NCI-H2196 treated with DMSO at 0.1 percent for 48 hours (cell line): ENCODE data around the gene SLCO2A1.

Source experiments
- DNase-seq: peaks from one replicate; lab custom pipeline; 2025; ENCODE audit not compliant: unreplicated experiment; lab: John Stamatoyannopoulos, UW

SLCO2A1 gene

DNA sequence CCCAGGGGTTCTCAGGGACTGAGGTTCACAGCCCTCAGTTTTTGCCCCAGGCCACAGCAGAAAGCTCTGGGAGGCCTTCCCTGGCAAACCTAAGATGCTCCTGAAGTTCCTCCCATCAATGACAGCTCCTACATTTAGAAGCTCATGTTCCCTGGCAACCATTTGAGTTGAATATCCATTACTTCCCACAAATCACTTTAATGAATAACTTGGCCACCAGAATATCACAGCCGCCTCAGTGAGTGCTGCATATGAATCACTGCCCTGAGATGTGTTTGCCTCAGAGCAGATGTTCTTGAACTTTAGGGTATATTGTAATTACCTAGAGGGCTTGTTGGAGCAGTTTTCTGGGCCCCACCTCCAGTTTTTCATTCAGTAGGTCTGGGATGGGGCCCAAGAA is 27.4 kb downstream of the SLCO2A1 start:
- DNase-seq: no peak

DNA sequence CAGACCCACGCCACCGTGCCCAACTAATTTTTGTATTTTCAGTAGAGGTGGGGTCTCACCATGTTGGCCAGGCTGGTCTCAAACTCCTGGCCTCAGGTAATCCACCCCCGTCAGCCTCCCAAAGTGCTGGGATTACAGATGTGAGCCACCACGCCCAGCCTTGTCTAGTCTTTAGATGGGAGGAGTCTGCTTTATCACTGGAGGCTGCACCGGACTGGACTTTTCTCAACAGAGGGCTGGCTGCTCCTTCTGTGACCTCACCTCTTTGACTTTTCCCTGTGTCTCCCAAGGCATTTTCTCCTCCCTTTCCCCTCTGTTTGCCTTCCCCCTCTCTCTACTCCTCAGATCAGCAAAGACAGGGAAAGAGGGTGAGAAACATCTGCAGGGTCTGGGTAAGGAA is 28.5 kb downstream of the SLCO2A1 start:
- DNase-seq: no peak

DNA sequence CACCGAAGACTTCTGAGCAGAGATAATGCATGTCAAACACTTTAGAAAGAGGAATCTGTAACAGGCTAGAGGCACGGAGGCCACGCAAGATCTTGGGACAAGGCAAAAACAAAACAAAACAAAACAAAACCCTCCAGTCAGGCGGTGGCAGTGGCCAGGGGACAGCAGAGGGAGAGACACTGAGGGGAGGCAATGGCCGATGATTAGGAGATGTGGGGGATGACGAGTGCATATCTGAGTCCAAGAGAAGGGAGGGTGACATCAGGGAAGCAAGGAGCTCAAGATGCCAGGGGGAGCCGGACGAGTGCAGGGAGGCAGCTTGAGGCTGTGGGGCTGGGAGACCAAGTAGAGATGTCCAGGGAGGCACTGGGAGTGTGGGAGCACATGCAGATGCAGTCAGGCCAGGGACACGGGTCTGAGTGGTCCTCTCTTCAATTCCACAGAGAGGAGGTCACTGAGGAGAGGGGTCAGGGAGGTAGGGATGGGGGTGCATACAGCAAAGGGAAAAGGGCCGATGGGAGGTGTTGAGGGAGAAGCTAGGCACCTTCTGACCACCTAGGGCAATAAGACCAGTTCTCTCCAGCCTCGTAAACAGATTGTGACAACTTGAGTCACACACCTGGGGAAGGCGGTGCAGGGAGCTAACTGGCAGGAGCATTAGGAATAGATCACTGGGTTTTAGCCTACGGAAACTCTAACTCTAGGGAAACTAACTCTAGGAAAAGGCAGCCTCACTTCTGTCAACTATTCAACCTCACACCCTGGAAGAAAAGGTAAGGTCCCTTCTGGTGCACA is 29.6 kb downstream of the SLCO2A1 start:
- DNase-seq: no peak

DNA sequence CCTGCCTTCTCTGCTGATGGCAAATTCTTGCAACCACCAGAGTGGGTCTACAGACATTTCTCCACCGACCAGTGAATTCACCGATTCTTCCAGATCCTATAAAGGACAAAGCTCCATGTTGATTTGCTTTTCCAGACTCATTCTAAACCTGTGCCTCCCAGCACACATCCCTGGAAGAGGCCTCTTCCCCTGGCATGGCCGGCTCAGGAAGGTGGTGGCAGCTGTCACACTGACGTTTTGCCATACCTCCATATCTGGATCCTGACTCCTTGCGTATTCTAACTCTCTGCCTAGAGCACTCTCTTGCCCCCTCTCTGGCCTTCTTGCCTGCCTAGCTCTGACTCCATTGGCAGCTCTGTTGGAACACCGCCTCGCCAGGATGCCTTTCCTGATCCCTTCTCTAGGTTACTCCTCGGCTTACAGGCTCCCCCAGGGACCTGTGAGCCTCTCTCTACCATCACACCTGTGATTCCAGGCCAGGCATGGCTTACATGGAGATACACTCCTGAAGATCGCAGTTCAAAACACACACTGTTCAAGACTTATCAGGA is 31.0 kb downstream of the SLCO2A1 start:
- DNase-seq: no peak

- DNase-seq: no peak
Observed at GRCh38 chr3:133997871-133998635, 31.7 kb downstream of the SLCO2A1 start.

DNA sequence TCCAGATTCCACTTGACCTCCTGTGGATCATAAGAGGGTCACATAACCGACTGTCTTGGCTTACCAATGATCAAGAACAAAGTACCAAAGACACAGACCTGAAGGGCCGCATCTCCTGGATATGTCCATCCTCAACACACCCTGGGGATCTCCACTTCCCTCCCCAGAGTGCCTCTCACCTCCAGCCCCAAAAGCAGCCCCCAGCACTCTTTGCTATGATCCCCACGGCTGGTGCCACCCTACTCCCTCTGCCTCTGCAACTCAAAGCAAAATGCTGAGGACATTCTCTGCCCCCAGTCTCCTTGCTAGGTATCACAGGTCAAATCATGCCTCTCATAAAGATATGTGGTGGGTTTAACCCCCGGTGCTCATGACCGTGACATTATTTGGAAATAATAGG is 32.7 kb downstream of the SLCO2A1 start:
- no peak for DNase-seq

GRCh38 chr3:133996251-133996661 is 33.5 kb downstream of the SLCO2A1 start:
- no peak for DNase-seq

DNA sequence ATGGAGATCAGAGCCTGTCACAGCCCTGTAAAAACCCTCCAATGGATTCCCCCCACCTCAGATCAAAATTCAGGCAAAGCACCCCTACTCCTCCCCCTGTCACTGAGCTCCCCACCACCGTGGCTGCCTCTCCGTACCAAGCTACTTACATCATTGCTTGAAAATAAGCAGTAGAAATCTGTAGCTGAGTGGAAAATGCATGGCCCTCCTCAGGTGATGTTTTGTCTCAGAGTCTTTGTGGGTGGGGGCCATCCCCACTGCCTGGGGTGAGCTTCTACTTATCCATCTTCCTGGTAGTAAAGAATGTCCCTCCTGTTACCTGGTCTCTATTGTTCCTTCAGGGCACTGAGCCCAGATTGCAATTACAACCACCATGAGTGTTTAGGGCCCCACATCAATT is 34.5 kb downstream of the SLCO2A1 start:
- DNase-seq: no peak

DNA sequence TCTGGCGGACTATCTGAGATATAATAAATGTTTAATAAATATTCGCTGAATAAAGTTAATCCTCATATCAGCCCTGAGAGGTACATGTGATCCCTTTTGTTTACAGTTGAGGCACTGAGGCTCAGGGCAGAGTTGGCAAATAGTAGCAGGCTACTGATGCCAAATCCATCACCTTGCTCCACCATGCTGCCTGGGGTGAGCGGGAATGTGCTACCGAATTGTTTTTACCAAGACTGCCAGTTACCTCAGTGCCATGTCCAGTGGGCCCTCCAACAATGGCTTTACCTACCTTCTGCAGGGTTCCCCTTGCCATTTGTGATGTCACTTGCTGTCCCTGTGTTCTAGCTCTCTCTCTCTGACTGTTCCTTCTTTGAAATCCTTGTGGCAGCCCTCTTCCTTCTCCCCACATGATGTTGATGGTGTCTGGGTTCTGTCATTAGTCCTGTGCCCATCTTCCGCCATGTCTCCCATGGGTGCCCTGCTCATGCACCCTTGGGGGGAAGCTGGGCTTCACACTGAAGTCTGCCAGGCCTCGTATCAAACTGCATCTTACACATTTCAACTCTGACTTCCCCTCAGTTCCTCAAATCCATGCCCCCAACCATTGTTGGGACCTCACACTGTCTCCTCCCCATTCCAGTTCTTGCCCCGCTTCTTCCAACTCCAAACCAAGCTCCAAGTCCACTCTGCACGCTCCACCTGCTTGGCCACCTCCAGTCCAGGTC is 35.4 kb downstream of the SLCO2A1 start:
- no peak for DNase-seq

DNA sequence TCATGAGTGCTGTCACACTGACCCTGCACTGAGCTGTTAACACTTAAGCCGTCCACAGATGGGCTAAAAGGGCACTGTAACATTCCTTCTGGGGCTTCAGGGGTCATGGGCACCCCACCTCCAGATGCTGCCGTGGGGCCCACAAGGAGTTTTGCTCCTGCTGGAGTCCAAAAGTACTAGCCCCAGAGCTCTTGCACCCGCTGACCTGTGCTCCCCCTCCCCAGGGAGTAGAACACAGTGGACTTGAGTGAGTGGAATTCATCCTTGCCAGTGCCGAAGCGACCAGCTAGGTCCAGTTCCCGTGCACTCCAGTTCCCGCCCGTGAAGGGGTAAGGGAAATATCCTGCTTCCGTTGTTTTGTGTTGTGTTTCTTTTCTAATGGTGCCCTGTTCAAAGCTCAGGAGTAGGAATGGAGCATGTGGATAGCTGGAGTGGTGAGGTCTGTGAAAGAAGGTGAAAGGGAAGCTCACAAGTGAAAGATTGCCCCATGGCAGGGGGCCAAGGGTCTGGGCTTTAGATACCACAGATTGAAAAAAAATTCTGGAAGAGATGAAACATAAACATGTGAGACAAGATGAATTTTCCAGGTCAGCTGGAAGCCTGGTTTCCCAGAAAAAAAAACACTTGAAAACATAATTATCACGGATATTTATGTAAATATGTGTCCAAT is 36.6 kb downstream of the SLCO2A1 start:
- no peak for DNase-seq

DNA sequence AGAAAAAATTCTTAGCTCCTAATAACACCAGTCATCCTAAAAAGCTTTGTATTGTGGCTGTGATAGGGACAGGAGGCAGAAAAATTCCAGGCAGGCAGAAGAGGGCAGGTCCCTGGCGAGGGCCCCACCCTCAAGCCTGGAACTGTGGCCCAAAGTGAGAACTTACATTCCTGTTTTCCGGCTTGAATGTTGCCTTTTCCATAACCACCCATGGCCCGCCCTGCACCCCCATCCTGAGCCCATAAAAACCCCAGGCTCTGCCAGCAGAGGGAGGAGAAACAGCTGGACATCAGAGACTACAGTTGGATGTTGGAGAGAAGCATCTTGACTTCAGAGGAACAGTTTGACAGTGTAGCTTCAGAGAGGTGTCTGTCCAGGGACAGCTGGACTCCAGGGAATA is 37.3 kb downstream of the SLCO2A1 start:
- no peak for DNase-seq

GRCh38 chr3:133991637-133992036 is 38.1 kb downstream of the SLCO2A1 start:
- DNase-seq: no peak

DNA sequence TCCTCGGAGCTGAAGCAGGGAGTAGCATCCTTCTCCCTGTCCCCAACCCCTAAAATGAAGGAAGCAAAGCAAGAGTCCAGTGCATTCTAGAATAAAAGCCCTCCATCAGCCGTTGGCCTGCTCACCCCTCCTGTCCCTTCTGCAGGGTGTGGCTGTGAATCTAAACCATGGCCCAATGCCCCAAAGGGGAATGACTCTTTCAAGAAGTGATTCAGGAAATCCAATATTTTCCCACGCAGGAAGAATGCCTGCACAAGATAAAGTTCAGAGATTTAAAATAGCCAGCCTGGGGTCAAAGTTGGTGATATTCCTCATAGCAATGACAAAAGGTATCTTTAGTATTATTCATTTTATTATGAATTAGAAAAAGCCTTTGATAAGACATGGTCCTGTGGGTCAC is 38.5 kb downstream of the SLCO2A1 start:
- no peak for DNase-seq

DNA sequence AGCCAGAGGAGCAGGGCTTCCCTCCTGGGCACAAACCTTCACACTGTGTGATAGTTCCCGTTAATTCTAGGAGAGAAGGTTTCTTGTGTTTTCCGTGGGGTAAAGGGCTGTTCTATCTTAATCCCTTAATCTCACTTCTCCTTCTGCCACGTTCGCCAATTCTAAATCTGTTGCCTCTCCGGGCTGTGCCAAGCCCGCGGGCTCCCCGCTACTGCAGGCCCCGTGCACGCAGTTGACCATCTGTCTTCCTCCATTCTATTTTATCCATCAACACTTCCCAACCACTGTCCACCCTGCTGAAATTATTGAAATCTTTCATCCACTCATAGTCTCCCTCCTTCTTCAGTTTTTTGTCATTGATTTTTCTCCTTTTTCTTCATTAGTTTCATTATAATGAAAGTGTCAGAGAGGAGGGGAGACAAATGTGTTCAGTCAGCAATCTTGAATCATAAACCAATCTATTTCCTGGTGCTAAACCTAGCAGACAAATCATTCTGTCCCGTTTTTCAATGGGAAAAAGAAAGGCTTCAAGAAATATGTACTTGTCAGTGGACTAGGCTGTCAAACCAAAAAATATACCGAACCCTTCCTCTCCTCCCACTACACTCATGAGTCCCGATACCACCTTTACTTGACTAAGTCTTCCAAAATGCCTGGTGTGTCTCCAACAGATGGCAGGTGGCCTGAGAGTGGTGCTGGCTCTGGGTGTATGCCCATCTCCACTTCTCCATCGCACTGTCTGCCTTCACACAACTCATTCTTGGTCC is 39.6 kb downstream of the SLCO2A1 start:
- no peak for DNase-seq

- no peak for DNase-seq
Observed at GRCh38 chr3:133988631-133989161, 41.0 kb downstream of the SLCO2A1 start.

- DNase-seq: no peak
Observed at GRCh38 chr3:133987948-133988484, 41.7 kb downstream of the SLCO2A1 start.

GRCh38 chr3:133987136-133987535 is 42.6 kb downstream of the SLCO2A1 start:
- no peak for DNase-seq

GRCh38 chr3:133986311-133986710 is 43.4 kb downstream of the SLCO2A1 start:
- DNase-seq: no peak

GRCh38 chr3:133984975-133985374 is 44.8 kb downstream of the SLCO2A1 start:
- DNase-seq: no peak
